Measurements from ENCODE around the gene ACBD6.

GRCh38 chr1:180525715-180526039 is 23.3 kb upstream of the ACBD6 start:
- no peak for TF ChIP-seq CTCF (IDR thresholded peaks at IDR 0.05)
- no peak for TF ChIP-seq POLR2A (IDR thresholded peaks at IDR 0.05)
